Measurements from ENCODE around the gene YPEL2.

The YPEL2 gene

DNA sequence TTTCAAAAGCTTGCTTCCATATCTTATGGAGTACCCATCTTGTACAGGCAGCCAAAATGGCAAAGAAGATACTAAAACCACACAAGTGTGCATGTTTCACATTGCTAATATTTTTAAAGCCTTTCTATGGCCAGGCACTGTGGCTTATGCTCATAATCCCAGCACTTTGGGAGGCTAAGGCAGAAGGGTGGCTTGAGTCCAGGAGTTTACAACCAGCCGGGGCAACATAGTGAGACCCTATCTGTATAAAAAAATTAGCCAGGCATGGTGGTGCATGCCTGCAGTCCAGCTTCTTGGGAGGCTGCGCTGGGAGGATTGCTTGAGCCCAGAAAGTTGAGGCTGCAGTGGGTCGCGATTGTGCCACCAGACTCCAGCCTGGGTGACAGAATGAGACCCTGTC, 71.3 kb downstream of the YPEL2 start:
- H3K27me3 ChIP-seq (ENCODE audit: insufficient read depth, low read length, poor library complexity) = no peaks in the 10 kb centered on the region
- DNase-seq (no peak), ATAC-seq (ENCODE audit: insufficient read depth, low read depth) (no peak)
- no peaks in the 10 kb centered on the region for H3K9me3 ChIP-seq (ENCODE audit: insufficient read depth, low read length, severe bottlenecking)
- no peak overlapping the region for H3K4me2 ChIP-seq (ENCODE audit: insufficient read depth, low read length)
- no peaks in the 10 kb centered on the region for H3K79me2 ChIP-seq (ENCODE audit: insufficient read depth, low read length)
- no peaks in the 10 kb centered on the region for H3K36me3 ChIP-seq (ENCODE audit: insufficient read depth, low read length)
- H3K4me1 ChIP-seq (ENCODE audit: insufficient read depth, low read length) = no peaks in the 10 kb centered on the region
- no peak overlapping the region for H3K27ac ChIP-seq (ENCODE audit: low read length)
- H3K9ac ChIP-seq (ENCODE audit: low read depth, low read length) = no peak overlapping the region
- no peaks in the 10 kb centered on the region for H4K20me1 ChIP-seq (ENCODE audit: insufficient read depth, low read length)
- no peak for TF ChIP-seq EZH2 (IDR thresholded peaks at IDR 0.05; ENCODE audit: borderline replicate concordance, low read depth, low read length, severe bottlenecking)
- TF ChIP-seq, protein P1, sequence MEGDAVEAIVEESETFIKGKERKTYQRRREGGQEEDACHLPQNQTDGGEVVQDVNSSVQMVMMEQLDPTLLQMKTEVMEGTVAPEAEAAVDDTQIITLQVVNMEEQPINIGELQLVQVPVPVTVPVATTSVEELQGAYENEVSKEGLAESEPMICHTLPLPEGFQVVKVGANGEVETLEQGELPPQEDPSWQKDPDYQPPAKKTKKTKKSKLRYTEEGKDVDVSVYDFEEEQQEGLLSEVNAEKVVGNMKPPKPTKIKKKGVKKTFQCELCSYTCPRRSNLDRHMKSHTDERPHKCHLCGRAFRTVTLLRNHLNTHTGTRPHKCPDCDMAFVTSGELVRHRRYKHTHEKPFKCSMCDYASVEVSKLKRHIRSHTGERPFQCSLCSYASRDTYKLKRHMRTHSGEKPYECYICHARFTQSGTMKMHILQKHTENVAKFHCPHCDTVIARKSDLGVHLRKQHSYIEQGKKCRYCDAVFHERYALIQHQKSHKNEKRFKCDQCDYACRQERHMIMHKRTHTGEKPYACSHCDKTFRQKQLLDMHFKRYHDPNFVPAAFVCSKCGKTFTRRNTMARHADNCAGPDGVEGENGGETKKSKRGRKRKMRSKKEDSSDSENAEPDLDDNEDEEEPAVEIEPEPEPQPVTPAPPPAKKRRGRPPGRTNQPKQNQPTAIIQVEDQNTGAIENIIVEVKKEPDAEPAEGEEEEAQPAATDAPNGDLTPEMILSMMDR (IDR thresholded peaks at IDR 0.05; ENCODE audit: borderline replicate concordance, extremely low read depth, low read length, poor library complexity, severe bottlenecking) = no peak
- H3K4me3 ChIP-seq (ENCODE audit: low read depth in 1 of 2, low read length in 2 of 2) = no peak overlapping the region
- no peak overlapping the region for H2AFZ ChIP-seq (ENCODE audit: low read depth, low read length)

DNA sequence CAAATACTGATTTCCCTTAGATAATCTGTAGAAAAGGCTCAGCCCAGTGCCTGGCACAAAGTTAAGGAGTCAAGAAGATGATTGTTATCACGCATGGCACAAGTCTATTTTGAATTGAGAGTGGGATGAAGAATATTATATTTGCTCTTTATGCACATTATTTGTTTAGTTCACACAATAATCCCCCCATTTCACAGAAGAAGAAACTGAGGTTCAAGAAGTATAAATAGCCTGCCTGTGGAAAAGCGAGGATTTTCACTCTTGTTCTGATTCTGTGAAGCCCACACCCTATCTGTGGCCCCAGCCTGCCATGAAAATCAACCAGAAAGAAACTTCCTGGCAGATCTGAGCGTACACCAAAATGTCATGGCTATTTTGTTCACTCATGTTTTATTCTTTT, 73.0 kb downstream of the YPEL2 start:
- Histone ChIP-seq H3K4me1 (ENCODE audit: insufficient read depth, low read length) (no peaks in the 10 kb centered on the region), H3K27ac (ENCODE audit: low read length) (no peak overlapping the region), H3K79me2 (ENCODE audit: insufficient read depth, low read length) (no peaks in the 10 kb centered on the region), H3K9me3 (ENCODE audit: insufficient read depth, low read length, severe bottlenecking) (no peaks in the 10 kb centered on the region), H3K27me3 (ENCODE audit: insufficient read depth, low read length, poor library complexity) (no peaks in the 10 kb centered on the region), H3K9ac (ENCODE audit: low read depth, low read length) (no peak overlapping the region), H3K4me2 (ENCODE audit: insufficient read depth, low read length) (no peak overlapping the region), H4K20me1 (ENCODE audit: insufficient read depth, low read length) (no peaks in the 10 kb centered on the region), H3K4me3 (ENCODE audit: low read depth in 1 of 2, low read length in 2 of 2) (no peak overlapping the region), H2AFZ (ENCODE audit: low read depth, low read length) (no peak overlapping the region), H3K36me3 (ENCODE audit: insufficient read depth, low read length) (no peaks in the 10 kb centered on the region)
- TF ChIP-seq, protein P1 (IDR thresholded peaks at IDR 0.05; ENCODE audit: borderline replicate concordance, extremely low read depth, low read length, poor library complexity, severe bottlenecking) = no peak
- no peak for TF ChIP-seq EZH2 (IDR thresholded peaks at IDR 0.05; ENCODE audit: borderline replicate concordance, low read depth, low read length, severe bottlenecking)
- DNase-seq (no peak), ATAC-seq (ENCODE audit: insufficient read depth, low read depth) (no peak)

DNA sequence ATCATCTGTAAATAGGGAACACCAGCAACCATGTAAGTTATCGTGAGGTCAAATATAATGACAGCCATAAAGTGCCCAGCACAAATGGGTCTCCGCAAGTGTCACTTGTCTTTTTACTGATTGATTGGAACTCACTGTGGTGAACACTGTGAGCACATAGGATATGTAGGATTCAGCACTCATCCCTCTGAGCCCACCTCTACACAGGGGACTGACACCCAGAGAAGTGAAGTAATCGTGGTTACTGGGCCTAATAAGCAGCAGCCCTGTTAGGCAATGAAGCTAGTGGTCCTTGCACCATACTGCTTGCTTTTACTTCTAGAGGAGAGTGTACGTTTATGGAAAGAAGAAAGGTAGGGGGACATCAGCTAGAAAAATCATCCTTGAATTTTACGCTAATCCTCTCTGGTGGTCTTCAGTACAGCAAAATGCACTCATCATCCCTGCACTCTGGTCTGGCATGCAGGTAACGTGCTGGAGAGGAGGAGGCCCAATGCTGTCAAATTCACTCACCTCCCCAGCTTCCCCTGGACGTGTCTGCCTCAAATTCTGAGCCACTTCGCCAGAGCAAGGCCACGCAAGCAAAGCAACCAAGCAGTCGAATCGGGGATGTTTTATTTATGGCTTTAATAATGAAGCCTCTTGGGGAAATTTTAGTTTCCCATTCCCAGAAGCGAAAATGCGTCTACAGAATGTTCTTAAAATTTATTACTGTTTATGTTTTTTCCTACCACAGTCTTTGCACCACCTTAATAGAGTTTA, 74.7 kb downstream of the YPEL2 start:
- no peak for ATAC-seq (ENCODE audit: insufficient read depth, low read depth)
- no peak overlapping the region for H2AFZ ChIP-seq (ENCODE audit: low read depth, low read length)
- H3K4me2 ChIP-seq (ENCODE audit: insufficient read depth, low read length) = no peak overlapping the region
- H3K9me3 ChIP-seq (ENCODE audit: insufficient read depth, low read length, severe bottlenecking) = no peaks in the 10 kb centered on the region
- no peak overlapping the region for H3K27ac ChIP-seq (ENCODE audit: low read length)
- no peak overlapping the region for H3K9ac ChIP-seq (ENCODE audit: low read depth, low read length)
- no peaks in the 10 kb centered on the region for H3K27me3 ChIP-seq (ENCODE audit: insufficient read depth, low read length, poor library complexity)
- H3K79me2 ChIP-seq (ENCODE audit: insufficient read depth, low read length) = no peaks in the 10 kb centered on the region
- H3K4me3 ChIP-seq (ENCODE audit: low read depth in 1 of 2, low read length in 2 of 2) = no peak overlapping the region
- no peak for DNase-seq
- H3K4me1 ChIP-seq (ENCODE audit: insufficient read depth, low read length) = no peaks in the 10 kb centered on the region
- no peaks in the 10 kb centered on the region for H3K36me3 ChIP-seq (ENCODE audit: insufficient read depth, low read length)
- no peak for TF ChIP-seq EZH2 (IDR thresholded peaks at IDR 0.05; ENCODE audit: borderline replicate concordance, low read depth, low read length, severe bottlenecking)
- TF ChIP-seq, protein P1 (IDR thresholded peaks at IDR 0.05; ENCODE audit: borderline replicate concordance, extremely low read depth, low read length, poor library complexity, severe bottlenecking) = no peak
- H4K20me1 ChIP-seq (ENCODE audit: insufficient read depth, low read length) = no peaks in the 10 kb centered on the region

All from DND-41 (cell line).